ENCODE data around the gene SUB1.
"Not testable (repeated sequence)": the region's sequence is repeated elsewhere in the genome, so short reads cannot be mapped to it uniquely, and the experiment has no call there.

SUB1 gene

GRCh38 chr5:32565145-32565544 lies 20.2 kb upstream of the SUB1 start:
- in situ Hi-C loops (cut with MboI; ENCODE audit: low sequenced_read_pairs): no loop called here

GRCh38 chr5:32566319-32567111 lies 18.8 kb upstream of the SUB1 start:
- in situ Hi-C loops (cut with MboI; ENCODE audit: low sequenced_read_pairs): no loop called here

- in situ Hi-C loops (cut with MboI; ENCODE audit: low sequenced_read_pairs): no loop called here
Measured at GRCh38 chr5:32571128-32571527, 14.2 kb upstream of the SUB1 start.

GRCh38 chr5:32572778-32573480 lies 12.4 kb upstream of the SUB1 start:
- in situ Hi-C loops (cut with MboI; ENCODE audit: low sequenced_read_pairs): no loop called here

- in situ Hi-C loops (cut with MboI; ENCODE audit: low sequenced_read_pairs): not testable (repeated sequence)
Measured at GRCh38 chr5:32573481-32573854, 11.9 kb upstream of the SUB1 start.

- in situ Hi-C loops (cut with MboI; ENCODE audit: low sequenced_read_pairs): no loop called here
Measured at GRCh38 chr5:32574540-32575175, 10.7 kb upstream of the SUB1 start.

GRCh38 chr5:32578363-32578762 lies 7.0 kb upstream of the SUB1 start:
- in situ Hi-C loops (cut with MboI; ENCODE audit: low sequenced_read_pairs): no loop called here

- in situ Hi-C loops (cut with MboI; ENCODE audit: low sequenced_read_pairs): no loop called here
Measured at GRCh38 chr5:32578764-32579163, 6.6 kb upstream of the SUB1 start.

GRCh38 chr5:32581010-32581785 lies 4.2 kb upstream of the SUB1 start:
- in situ Hi-C loops (cut with MboI; ENCODE audit: low sequenced_read_pairs): loop anchor here (10.0 kb wide), 1 partner anchor 76 kb away; no protein-coding TSS in a partner anchor

- in situ Hi-C loops (cut with MboI; ENCODE audit: low sequenced_read_pairs): loop anchor here (10.0 kb wide), 1 partner anchor 79 kb away; no protein-coding TSS in a partner anchor
Measured at GRCh38 chr5:32583582-32584232, 1.6 kb upstream of the SUB1 start.

GRCh38 chr5:32584646-32585045 lies 711 bp upstream of the SUB1 start:
- in situ Hi-C loops (cut with MboI; ENCODE audit: low sequenced_read_pairs): loop anchor here (10.0 kb wide), 1 partner anchor 80 kb away; no protein-coding TSS in a partner anchor

GRCh38 chr5:32585122-32585445 lies 273 bp upstream of the SUB1 start:
- in situ Hi-C loops (cut with MboI; ENCODE audit: low sequenced_read_pairs): loop anchor here (10.0 kb wide), 1 partner anchor 80 kb away; no protein-coding TSS in a partner anchor

GRCh38 chr5:32586276-32586599 lies 881 bp downstream of the SUB1 start:
- in situ Hi-C loops (cut with MboI; ENCODE audit: low sequenced_read_pairs): loop anchor here (10.0 kb wide), 1 partner anchor 81 kb away; no protein-coding TSS in a partner anchor

GRCh38 chr5:32587067-32587551 lies 1.8 kb downstream of the SUB1 start:
- in situ Hi-C loops (cut with MboI; ENCODE audit: low sequenced_read_pairs): loop anchor here (10.0 kb wide), 1 partner anchor 82 kb away; no protein-coding TSS in a partner anchor

GRCh38 chr5:32589416-32589815 lies 4.1 kb downstream of the SUB1 start:
- in situ Hi-C loops (cut with MboI; ENCODE audit: low sequenced_read_pairs): loop anchor here (10.0 kb wide), 1 partner anchor 85 kb away; no protein-coding TSS in a partner anchor

GRCh38 chr5:32589942-32590869 lies 4.8 kb downstream of the SUB1 start:
- in situ Hi-C loops (cut with MboI; ENCODE audit: low sequenced_read_pairs): loop anchor here (10.0 kb wide), 1 partner anchor 85 kb away; no protein-coding TSS in a partner anchor

- in situ Hi-C loops (cut with MboI; ENCODE audit: low sequenced_read_pairs): no loop called here
Measured at GRCh38 chr5:32595118-32595517, 9.8 kb downstream of the SUB1 start.

GRCh38 chr5:32597041-32597629 lies 11.8 kb downstream of the SUB1 start:
- in situ Hi-C loops (cut with MboI; ENCODE audit: low sequenced_read_pairs): no loop called here
